ENCODE data around the gene IFITM2.

The IFITM2 gene

GRCh38 chr11:307766-308708, at the start of gene IFITM2:
Gene IFITM2, plus strand, starts transcription at chr11:307816. Its CDS starts 377 bp downstream, at chr11:308193.
- peak; percentile 41 for DNase-seq

GRCh38 chr11:259413-259812, 48.2 kb upstream of the IFITM2 start:
- no peak for DNase-seq

- no peak for DNase-seq
These were observed 46.0 kb upstream of the IFITM2 start for GRCh38 chr11:261624-262023.

DNA sequence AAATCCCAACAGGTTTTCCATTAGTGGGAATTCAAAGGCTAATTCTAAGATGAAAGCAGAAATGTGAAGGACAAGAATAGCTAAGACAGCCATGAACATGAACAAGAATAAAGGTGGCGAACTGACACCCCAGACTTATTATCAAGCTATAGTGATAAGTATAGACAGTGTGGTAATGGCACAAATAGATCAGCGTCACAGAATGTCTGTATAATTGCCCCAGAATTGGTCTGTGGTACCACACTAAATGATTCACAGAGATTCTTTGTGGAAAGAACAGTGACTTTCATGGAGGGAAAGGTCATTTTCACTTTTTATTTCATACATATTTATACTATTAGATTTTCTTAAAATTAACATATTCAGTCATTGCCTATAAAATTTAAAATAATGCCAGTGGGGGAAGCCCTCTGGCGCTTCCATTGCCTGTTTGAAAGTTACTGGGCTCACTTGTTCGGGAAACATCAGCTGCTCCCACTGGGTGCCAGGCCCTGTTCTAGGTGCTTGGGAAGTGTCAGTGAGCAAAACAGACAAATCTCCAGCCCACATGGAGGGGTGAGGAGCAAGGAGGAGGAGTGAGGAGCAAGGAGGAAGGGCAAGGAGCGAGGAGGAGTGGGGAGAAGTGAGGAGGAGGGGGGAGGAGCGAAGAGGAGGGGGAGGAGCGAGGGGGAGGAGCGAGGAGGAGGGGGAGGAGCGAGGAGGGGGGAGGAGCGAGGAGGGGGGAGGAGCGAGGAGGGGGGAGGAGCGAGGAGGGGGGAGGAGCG, 40.8 kb upstream of the IFITM2 start:
- peak; percentile 40 for DNase-seq

DNA sequence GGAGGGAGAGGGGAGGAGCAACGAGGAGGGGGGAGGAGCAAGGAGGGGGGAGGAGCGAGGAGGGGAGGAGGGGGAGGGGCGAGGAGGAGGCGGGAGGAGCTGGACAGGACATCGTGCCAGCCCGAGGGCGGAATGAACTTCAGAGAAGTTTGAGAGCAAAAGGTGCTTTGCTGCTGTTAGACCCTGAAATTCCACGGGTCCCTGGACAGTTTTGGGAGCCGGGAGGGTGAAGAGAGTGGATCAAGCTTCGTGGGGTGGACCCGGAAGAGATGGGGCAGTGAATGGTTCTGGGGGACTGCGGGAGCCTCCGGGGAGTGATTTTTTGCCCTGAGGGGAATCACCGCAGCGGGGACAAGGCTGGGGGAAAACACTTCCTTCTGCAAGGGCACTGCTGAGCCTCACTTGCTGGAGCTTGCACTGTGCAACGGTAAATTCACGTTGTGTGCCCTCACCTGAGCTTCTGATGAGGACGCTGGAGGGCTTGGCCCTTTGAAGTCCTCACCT, 40.1 kb upstream of the IFITM2 start:
- peak; percentile 36 for DNase-seq

GRCh38 chr11:268716-269145, 38.9 kb upstream of the IFITM2 start:
- peak; percentile 56 for DNase-seq

- DNase-seq: peak; percentile 81
These were observed 38.3 kb upstream of the IFITM2 start for GRCh38 chr11:269146-269890.

- no peak for DNase-seq
These were observed 36.9 kb upstream of the IFITM2 start for GRCh38 chr11:270451-271318.

DNA sequence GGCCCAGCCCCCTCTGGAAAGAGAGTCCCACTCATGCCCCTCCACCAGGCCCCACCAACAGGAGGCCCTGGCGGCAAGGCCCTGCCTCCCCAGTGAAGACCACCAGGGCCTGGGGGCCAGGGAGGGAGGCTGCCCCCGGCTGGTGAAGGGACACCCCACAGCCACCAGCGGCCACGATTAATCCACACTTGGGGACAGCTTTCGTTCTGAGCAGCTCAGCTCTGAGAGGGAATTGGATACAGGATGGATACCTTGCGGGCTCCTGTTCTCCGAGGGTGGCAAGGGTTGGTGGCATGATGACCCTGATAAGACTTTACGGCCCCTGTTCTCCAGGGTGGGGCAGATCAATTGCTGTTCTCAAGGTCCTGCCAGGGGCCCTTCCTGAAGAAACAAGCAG, 36.3 kb upstream of the IFITM2 start:
- no peak for DNase-seq

DNA sequence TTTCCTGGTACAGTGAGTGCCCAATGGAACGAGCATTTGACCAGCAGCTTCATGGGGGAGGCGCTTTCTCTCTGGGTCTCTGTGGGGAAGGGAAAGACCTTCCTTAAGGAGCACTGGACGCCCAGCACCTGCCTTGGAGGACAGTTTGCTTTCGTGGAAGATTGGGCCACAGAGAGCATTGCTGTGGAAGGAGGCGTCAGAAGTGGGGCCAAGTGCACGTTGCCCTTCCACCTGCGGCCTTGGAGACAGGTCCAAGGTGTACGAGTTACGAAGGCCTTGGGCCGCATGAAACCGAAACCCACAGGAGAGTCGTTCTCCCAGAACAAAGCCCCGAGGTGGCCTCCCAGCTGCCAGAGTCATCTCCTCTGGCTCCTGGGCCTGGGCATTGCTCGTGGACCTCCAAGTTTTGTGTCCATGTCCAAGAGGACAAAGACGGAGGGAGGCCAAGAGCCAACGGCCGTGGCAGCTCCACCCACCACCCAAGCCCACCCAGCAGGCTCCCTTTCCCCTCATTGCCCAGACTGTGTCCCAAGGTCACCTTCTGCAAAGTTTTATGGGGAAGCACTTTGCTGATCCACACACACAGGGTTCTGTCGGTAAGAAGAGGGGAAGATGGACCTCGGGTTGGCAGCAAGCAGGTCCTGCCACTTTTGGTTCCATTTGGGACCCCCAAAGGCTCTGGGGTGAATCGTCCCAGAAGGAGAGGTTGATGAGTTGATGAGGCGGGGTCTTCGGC, 35.3 kb upstream of the IFITM2 start:
- no peak for DNase-seq

DNA sequence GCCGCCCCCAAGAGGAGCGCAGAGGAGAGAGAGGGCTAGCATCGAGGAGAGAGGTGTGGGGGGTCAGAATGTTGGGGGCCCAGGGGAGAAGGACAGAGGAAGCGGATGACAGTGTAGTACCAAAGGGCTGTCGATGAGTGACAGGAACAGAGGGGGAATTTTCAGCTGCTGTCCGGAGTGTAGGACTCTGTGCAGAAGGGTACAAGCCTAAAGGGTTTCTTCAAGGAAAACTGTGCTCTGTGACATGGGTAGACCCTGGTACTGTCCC, 34.8 kb upstream of the IFITM2 start:
- no peak for DNase-seq

DNA sequence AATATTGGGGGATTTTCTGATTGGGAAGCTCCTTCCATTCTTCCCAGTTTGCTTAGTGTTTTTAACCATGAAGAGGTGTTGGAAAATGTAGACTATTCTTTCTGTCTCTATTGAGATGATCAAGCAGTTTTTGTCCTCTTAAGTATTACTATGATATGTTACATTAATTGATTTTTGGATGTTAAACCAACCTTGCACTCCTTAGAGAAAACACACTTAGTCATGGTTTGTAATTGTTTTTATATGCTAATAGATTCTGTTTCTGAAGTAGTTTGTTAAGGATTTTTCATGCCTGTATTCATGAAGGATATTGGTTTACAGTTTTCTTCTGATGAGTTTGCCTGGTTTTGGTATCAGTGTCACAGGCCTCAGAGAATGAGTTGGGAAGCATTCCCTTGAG, 31.4 kb upstream of the IFITM2 start:
- DNase-seq: no peak

- no peak for DNase-seq
These were observed 29.3 kb upstream of the IFITM2 start, which contains the start of gene NLRP6 for GRCh38 chr11:278001-278951. Gene NLRP6, plus strand, starts transcription at chr11:278407. Its CDS starts 163 bp downstream, at chr11:278570.

DNA sequence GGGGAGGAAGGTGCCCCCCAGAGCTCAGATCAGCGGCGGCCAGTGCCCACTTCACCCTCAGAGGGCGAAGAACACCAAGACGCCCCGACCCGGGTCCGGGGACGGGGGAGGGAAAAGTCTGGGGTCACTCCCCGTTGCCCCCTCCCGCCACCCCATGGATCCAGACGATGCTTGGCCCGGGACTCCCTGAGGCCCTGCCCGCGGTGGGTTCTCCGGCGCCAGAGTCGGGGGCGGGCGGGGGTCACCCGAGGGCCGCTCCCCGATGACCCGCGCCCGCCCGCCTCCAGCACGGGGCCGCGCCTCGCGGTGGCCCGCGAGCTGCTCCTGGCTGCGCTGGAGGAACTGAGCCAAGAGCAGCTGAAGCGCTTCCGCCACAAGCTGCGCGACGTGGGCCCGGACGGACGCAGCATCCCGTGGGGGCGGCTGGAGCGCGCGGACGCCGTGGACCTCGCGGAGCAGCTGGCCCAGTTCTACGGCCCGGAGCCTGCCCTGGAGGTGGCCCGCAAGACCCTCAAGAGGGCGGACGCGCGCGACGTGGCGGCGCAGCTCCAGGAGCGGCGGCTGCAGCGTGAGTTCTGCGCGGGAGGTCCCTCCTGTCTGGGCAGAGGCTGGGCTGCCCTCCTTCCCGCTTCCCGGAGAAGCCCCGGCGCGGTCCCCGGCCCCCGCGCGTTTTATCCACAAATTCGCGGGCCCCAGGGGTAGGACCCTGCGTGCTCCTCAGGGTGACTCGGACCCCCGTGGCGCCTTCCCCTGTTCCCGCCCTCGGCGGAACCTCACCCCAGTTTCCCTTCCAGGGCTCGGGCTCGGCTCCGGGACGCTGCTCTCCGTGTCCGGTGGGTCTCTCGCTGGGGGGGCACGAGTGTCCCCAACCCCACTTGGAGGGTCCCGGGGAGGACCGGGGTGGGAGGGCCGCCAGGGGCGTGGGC, 28.3 kb upstream of the IFITM2 start:
- DNase-seq: no peak

GRCh38 chr11:279966-280705, 27.5 kb upstream of the IFITM2 start:
- peak; percentile 32 for DNase-seq

GRCh38 chr11:280706-281485, 26.7 kb upstream of the IFITM2 start:
- DNase-seq: peak; percentile 18

DNA sequence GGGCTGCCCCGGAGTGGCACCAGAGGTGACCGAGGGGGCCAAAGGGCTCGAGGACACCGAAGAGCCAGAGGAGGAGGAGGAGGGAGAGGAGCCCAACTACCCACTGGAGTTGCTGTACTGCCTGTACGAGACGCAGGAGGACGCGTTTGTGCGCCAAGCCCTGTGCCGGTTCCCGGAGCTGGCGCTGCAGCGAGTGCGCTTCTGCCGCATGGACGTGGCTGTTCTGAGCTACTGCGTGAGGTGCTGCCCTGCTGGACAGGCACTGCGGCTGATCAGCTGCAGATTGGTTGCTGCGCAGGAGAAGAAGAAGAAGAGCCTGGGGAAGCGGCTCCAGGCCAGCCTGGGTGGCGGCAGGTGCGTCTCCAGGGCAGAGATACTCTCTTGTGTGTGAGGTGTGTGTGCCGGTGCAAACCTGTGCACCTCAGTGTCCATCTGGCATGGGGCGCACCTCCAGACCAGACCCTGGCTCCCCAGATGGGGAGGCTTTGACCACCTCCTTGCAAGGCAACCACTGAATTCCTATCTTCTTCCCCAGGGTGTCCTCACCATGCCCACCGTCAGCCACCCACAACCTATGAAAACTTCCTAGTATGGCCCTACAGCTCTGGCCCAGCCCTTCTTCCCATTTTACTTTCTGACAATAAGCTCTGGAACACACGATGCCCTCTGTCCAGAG, 26.0 kb upstream of the IFITM2 start:
- DNase-seq: no peak
